CD8-positive, alpha-beta memory T cell (primary cell): ENCODE measurements around the gene IP6K1. TPM values are rescaled to one million over a fixed set of nuclear protein-coding genes. Genes with fewer than 3 reads are reported as not detected.
A peak's percentile ranks its signal among the peaks of the same experiment; 100 is the strongest.
"Not testable (repeated sequence)": the region's sequence is repeated elsewhere in the genome, so short reads cannot be mapped to it uniquely, and the experiment has no call there.

Experiments used
- CTCF ChIA-PET: fragments of 350-600 bp; sonication (Branson Sonifier 250); formaldehyde crosslinking; loops from one replicate; lab custom pipeline; 2021; ENCODE audit warnings: antibody characterized with exemption; lab: Charles Lee
- POLR2A ChIA-PET: fragments of 350-600 bp; sonication (Branson Sonifier 250); formaldehyde crosslinking; loops from one replicate; lab custom pipeline; 2021; ENCODE audit warnings: antibody characterized with exemption; lab: Charles Lee
- DNase-seq, 5 donors: peaks; one replicate each; pipeline versions ENCODE4 v3.0.0 to v3.0.0-alpha.2; 2020 to 2022; ENCODE audit warnings: mixed read lengths in 1 of 5
- H3K27ac ChIP-seq: one replicate; pipeline ENCODE4 v1.7.0; 2013; ENCODE audit warnings: low read depth, mild to moderate bottlenecking, low read length, moderate library complexity
- H3K27me3 ChIP-seq: 2 replicates; pipeline ENCODE4 v1.7.0; 2013; ENCODE audit warnings: low read length, mild to moderate bottlenecking; ENCODE audit not compliant: insufficient read depth, poor library complexity, severe bottlenecking
- H3K36me3 ChIP-seq: 2 replicates; pipeline ENCODE4 v1.7.0; 2013; ENCODE audit warnings: mild to moderate bottlenecking, low read length, moderate library complexity; ENCODE audit not compliant: insufficient read depth
- H3K4me1 ChIP-seq: 2 replicates; pipeline ENCODE4 v1.7.0; 2013; ENCODE audit warnings: mild to moderate bottlenecking, low read length, moderate library complexity; ENCODE audit not compliant: insufficient read depth
- H3K4me3 ChIP-seq: 2 replicates; pipeline ENCODE4 v1.7.0; 2013; ENCODE audit warnings: mild to moderate bottlenecking, low read length
- H3K9me3 ChIP-seq: 2 replicates; pipeline ENCODE4 v1.7.0; 2013; ENCODE audit warnings: mild to moderate bottlenecking, low read length
- H3K27ac Mint-ChIP-seq, 8 donors: one replicate each; pipeline ENCODE4 v1.8.0; 2020 to 2021; ENCODE audit warnings: mixed read lengths in 8 of 8, mild to moderate bottlenecking in 6 of 8, inconsistent platforms in 3 of 8, moderate library complexity in 3 of 8
- H3K27me3 Mint-ChIP-seq, 2 donors: one replicate each; pipeline ENCODE4 v1.8.0; 2020 to 2021; ENCODE audit warnings: mixed read lengths in 2 of 2, mild to moderate bottlenecking in 1 of 2, moderate library complexity in 1 of 2
- H3K36me3 Mint-ChIP-seq, 3 donors: one replicate each; pipeline ENCODE4 v1.8.0; 2020 to 2021; ENCODE audit warnings: mixed read lengths in 3 of 3, inconsistent platforms in 1 of 3, mild to moderate bottlenecking in 1 of 3
- H3K4me1 Mint-ChIP-seq, 3 donors: one replicate each; pipeline ENCODE4 v1.8.0; 2020 to 2021; ENCODE audit warnings: mixed read lengths in 3 of 3, inconsistent platforms in 1 of 3, mild to moderate bottlenecking in 1 of 3
- H3K4me3 Mint-ChIP-seq, 7 donors: one replicate each; pipeline ENCODE4 v1.8.0; 2020 to 2021; ENCODE audit warnings: mixed read lengths in 7 of 7, mild to moderate bottlenecking in 6 of 7, moderate library complexity in 4 of 7, inconsistent platforms in 2 of 7
- H3K9me3 Mint-ChIP-seq, 5 donors: one replicate each; pipeline ENCODE4 v1.8.0; 2020 to 2022; ENCODE audit warnings: mixed read lengths in 5 of 5, mild to moderate bottlenecking in 3 of 5, moderate library complexity in 2 of 5, inconsistent platforms in 1 of 5
- polyA plus RNA-seq: library from polyadenylated mRNA; unstranded; fragments of 300-500 nt; fragmentation: Illumina TruSeq; gene quantifications from one replicate; pipeline ENCODE4 v1.2.3, GENCODE V29; 2021
- total RNA-seq, 2 experiments: library from RNA; stranded (reverse); gene quantifications; one replicate each; pipeline ENCODE4 v1.2.3, GENCODE V29; 2021

Gene IP6K1
- total and polyA plus RNA-seq, 3 experiments from 2014 or later = 26.1 to 47.5 (median 37.1) TPM

GRCh38 chr3:49699281-49699979, 86.9 kb downstream of the IP6K1 start:
- Mint-ChIP-seq H3K4me3 (no peak overlapping the region), H3K4me1 (peaks cover 0 to 4% (median 3%) of the 10 kb centered on the region in 3 donors)

GRCh38 chr3:49695350-49696015, 90.9 kb downstream of the IP6K1 start:
- Mint-ChIP-seq H3K36me3 (peaks cover 0 to 36% (median 1%) of the 10 kb centered on the region in 3 donors), H3K4me1 (peaks cover 19 to 27% (median 22%) of the 10 kb centered on the region in 3 donors)
- DNase-seq, H3K36me3 ChIP-seq, H3K27ac ChIP-seq, H3K27me3 ChIP-seq, H3K9me3 Mint-ChIP-seq, H3K4me3 ChIP-seq, H3K27me3 Mint-ChIP-seq, H3K27ac Mint-ChIP-seq, H3K4me3 Mint-ChIP-seq, POLR2A ChIA-PET, H3K9me3 ChIP-seq, H3K4me1 ChIP-seq: not testable (repeated sequence)
- CTCF ChIA-PET = interaction anchor here (1.3 kb wide), 1 partner anchor 156 kb away, joined by 4 read pairs; no protein-coding TSS in a partner anchor

More at GRCh38 chr3:49699281-49699979, 86.9 kb downstream of the IP6K1 start:
- Mint-ChIP-seq H3K36me3 (peaks cover 0 to 60% (median 1%) of the 10 kb centered on the region in 3 donors), H3K27ac (no peak overlapping the region), H3K27me3 (no peaks in the 10 kb centered on the region), H3K9me3 (no peaks in the 10 kb centered on the region)
- Histone ChIP-seq H3K27ac (no peak overlapping the region), H3K4me1 (no peaks in the 10 kb centered on the region), H3K27me3 (no peaks in the 10 kb centered on the region), H3K9me3 (no peaks in the 10 kb centered on the region), H3K36me3 (no peaks in the 10 kb centered on the region), H3K4me3 (no peak overlapping the region)
- CTCF ChIA-PET = interaction anchor here (1.0 kb wide), 1 partner anchor 13 kb away, joined by 3 read pairs; no protein-coding TSS in a partner anchor
- POLR2A ChIA-PET = no interaction called here
- no peak for DNase-seq

- H3K9me3 Mint-ChIP-seq, POLR2A ChIA-PET, H3K4me3 ChIP-seq, DNase-seq, H3K27me3 Mint-ChIP-seq, H3K4me3 Mint-ChIP-seq, H3K27me3 ChIP-seq, H3K27ac ChIP-seq, H3K9me3 ChIP-seq, H3K36me3 ChIP-seq: not testable (repeated sequence)
- Mint-ChIP-seq H3K4me1 (peaks cover 27 to 36% (median 30%) of the 10 kb centered on the region in 3 donors), H3K27ac (peak overlapping the region in 2 of 8 donors; percentile 41 to 69), H3K36me3 (peaks cover 0 to 32% (median 1%) of the 10 kb centered on the region in 3 donors)
- peaks cover 14% of the 10 kb centered on the region for H3K4me1 ChIP-seq
- CTCF ChIA-PET = interaction anchor here (1.3 kb wide), 1 partner anchor 155 kb away, joined by 4 read pairs; no protein-coding TSS in a partner anchor
These were observed 91.8 kb downstream of the IP6K1 start for GRCh38 chr3:49694409-49695070.

GRCh38 chr3:49691481-49691880, 94.9 kb downstream of the IP6K1 start:
- H3K27ac ChIP-seq, H3K36me3 ChIP-seq, H3K27me3 Mint-ChIP-seq, H3K9me3 Mint-ChIP-seq, CTCF ChIA-PET, H3K27me3 ChIP-seq, H3K9me3 ChIP-seq, DNase-seq, H3K4me3 ChIP-seq: not testable (repeated sequence)
- H3K4me3 Mint-ChIP-seq = peak overlapping the region in 6 of 7 donors; percentile 78 to 97 (median 96)
- peaks cover 35 to 57% (median 41%) of the 10 kb centered on the region in 3 donors for H3K4me1 Mint-ChIP-seq
- POLR2A ChIA-PET = interaction anchor here (0.6 kb wide), 1 partner anchor 348 kb away, joined by 8 read pairs; no protein-coding TSS in a partner anchor
- H3K27ac Mint-ChIP-seq = peak overlapping the region in 2 of 8 donors; percentile 9 to 95
- H3K36me3 Mint-ChIP-seq = peaks cover 0 to 14% (median 1%) of the 10 kb centered on the region in 3 donors
- peaks cover 20% of the 10 kb centered on the region for H3K4me1 ChIP-seq

GRCh38 chr3:49690856-49691255, 95.5 kb downstream of the IP6K1 start:
- H3K4me3 ChIP-seq, H3K27ac ChIP-seq, H3K27me3 ChIP-seq, H3K9me3 Mint-ChIP-seq, POLR2A ChIA-PET, H3K36me3 ChIP-seq, H3K27me3 Mint-ChIP-seq, CTCF ChIA-PET, DNase-seq, H3K9me3 ChIP-seq: not testable (repeated sequence)
- Mint-ChIP-seq H3K4me1 (peaks cover 35 to 63% (median 41%) of the 10 kb centered on the region in 3 donors), H3K4me3 (peak overlapping the region; percentile 94 to 98 (median 97)), H3K27ac (peak overlapping the region in 4 of 8 donors; percentile 22 to 95 (median 66)), H3K36me3 (peaks cover 0 to 14% (median 1%) of the 10 kb centered on the region in 3 donors)
- H3K4me1 ChIP-seq = peaks cover 20% of the 10 kb centered on the region

GRCh38 chr3:49689908-49690624, 96.3 kb downstream of the IP6K1 start:
- POLR2A ChIA-PET, DNase-seq, H3K9me3 ChIP-seq, CTCF ChIA-PET, H3K27me3 Mint-ChIP-seq, H3K9me3 Mint-ChIP-seq, H3K27me3 ChIP-seq, H3K36me3 ChIP-seq: not testable (repeated sequence)
- Histone ChIP-seq H3K27ac (peak overlapping the region; percentile 76), H3K4me1 (peaks cover 20% of the 10 kb centered on the region), H3K4me3 (peak overlapping the region; percentile 97)
- Mint-ChIP-seq H3K4me1 (peaks cover 35 to 67% (median 41%) of the 10 kb centered on the region in 3 donors), H3K4me3 (peak overlapping the region; percentile 94 to 98 (median 97)), H3K36me3 (peaks cover 0 to 14% (median 1%) of the 10 kb centered on the region in 3 donors), H3K27ac (peak overlapping the region in 7 of 8 donors; percentile 77 to 99 (median 96))

- H3K36me3 Mint-ChIP-seq = peaks cover 0 to 19% (median 1%) of the 10 kb centered on the region in 3 donors
- H3K4me3 Mint-ChIP-seq = peak within 1 kb of the TSS; percentile 94 to 98 (median 97)
- H3K4me1 ChIP-seq = peaks cover 20% of the 10 kb centered on the region
- DNase-seq = peak; percentile 90 to 95 (median 92)
- peak within 1 kb of the TSS; percentile 97 for H3K4me3 ChIP-seq
- POLR2A ChIA-PET = no interaction called here
- no peaks in the 10 kb centered on the region for H3K36me3 ChIP-seq
- H3K4me1 Mint-ChIP-seq = peaks cover 34 to 66% (median 41%) of the 10 kb centered on the region in 3 donors
- H3K27me3 ChIP-seq = no peaks in the 10 kb centered on the region
- CTCF ChIA-PET = interaction anchor here (1.7 kb wide), 1 partner anchor 150 kb away, joined by 4 read pairs; no protein-coding TSS in a partner anchor
- H3K27ac ChIP-seq = peak within 1 kb of the TSS; percentile 76
- H3K9me3 ChIP-seq = no peaks in the 10 kb centered on the region
- H3K27ac Mint-ChIP-seq = peak within 1 kb of the TSS; percentile 95 to 99 (median 96)
- H3K27me3 Mint-ChIP-seq = peaks cover 0 to 5% of the 10 kb centered on the region in 2 donors
- no peaks in the 10 kb centered on the region for H3K9me3 Mint-ChIP-seq
These were observed 97.1 kb downstream of the IP6K1 start, which contains the start of the genes MST1 and RNF123 for GRCh38 chr3:49689046-49689907. TSS of gene MST1 (minus strand) at chr3:49689474. CDS start at chr3:49688691, 783 bp downstream. TSS of gene RNF123 (plus strand) at chr3:49689557. CDS start at chr3:49691166, 1,609 bp downstream.
